ENCODE results near the gene SURF4. TPM values are rescaled to one million over a fixed set of nuclear protein-coding genes. Genes with fewer than 3 reads are reported as not detected.

The SURF4 gene
- total and polyA plus RNA-seq, 4 donors, result 142 to 386 (median 217) TPM

DNA sequence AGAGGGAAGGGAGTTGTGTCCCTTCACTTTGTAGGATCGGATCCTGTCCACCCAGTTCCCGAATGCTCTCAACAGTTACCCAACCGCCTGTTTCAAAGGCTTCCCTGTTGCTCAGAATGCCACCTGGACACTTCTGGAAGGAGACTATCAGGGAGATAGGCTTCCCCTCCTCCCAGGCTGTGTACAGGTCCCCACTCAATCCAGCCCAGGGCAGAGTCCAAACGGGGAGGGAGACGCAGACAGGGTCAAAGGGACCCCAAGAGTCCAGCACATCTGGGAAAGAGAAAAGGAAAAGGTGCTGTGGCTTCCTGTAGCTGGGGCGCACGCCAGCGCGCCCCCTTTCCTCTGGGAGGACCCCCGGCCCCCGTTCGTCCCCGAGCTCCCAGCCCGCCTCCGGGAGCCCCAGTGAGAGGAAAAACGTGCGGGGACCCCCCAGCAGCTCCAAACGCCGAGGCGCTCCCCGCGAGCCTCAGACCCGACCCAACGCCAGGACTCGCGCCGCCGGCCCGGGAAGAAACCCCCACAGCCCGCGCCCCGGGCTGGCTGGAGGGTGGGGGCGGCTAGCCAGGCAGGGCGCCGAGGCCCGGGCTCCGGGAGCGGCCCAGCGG is 640 bp downstream of the SURF4 start:
- H3K9me3 ChIP-seq (ENCODE audit: control insufficient read depth in 4 of 4, low read length in 3 of 4), result no peaks in the 10 kb centered on the region
- H3K4me1 ChIP-seq (ENCODE audit: control insufficient read depth in 4 of 4, insufficient read depth in 4 of 4, low read length in 3 of 4), result peaks cover 18 to 52% (median 40%) of the 10 kb centered on the region in 4 donors
- TF ChIP-seq EGR1 (IDR thresholded peaks at IDR 0.05; ENCODE audit: low read depth in 2 of 2) (no peak), HNF4G (IDR thresholded peaks at IDR 0.05) (peak; percentile 58), YY1 (IDR thresholded peaks at IDR 0.05) (peak; percentile 26), SP1 (IDR thresholded peaks at IDR 0.05) (peak; percentile 30), TAF1 (conservative IDR thresholded peaks at IDR 0.05) (no peak), HNF4A (conservative IDR thresholded peaks at IDR 0.05) (peak; percentile 81 to 83)
- TF ChIP-seq, protein P1, sequence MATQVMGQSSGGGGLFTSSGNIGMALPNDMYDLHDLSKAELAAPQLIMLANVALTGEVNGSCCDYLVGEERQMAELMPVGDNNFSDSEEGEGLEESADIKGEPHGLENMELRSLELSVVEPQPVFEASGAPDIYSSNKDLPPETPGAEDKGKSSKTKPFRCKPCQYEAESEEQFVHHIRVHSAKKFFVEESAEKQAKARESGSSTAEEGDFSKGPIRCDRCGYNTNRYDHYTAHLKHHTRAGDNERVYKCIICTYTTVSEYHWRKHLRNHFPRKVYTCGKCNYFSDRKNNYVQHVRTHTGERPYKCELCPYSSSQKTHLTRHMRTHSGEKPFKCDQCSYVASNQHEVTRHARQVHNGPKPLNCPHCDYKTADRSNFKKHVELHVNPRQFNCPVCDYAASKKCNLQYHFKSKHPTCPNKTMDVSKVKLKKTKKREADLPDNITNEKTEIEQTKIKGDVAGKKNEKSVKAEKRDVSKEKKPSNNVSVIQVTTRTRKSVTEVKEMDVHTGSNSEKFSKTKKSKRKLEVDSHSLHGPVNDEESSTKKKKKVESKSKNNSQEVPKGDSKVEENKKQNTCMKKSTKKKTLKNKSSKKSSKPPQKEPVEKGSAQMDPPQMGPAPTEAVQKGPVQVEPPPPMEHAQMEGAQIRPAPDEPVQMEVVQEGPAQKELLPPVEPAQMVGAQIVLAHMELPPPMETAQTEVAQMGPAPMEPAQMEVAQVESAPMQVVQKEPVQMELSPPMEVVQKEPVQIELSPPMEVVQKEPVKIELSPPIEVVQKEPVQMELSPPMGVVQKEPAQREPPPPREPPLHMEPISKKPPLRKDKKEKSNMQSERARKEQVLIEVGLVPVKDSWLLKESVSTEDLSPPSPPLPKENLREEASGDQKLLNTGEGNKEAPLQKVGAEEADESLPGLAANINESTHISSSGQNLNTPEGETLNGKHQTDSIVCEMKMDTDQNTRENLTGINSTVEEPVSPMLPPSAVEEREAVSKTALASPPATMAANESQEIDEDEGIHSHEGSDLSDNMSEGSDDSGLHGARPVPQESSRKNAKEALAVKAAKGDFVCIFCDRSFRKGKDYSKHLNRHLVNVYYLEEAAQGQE (IDR thresholded peaks at IDR 0.05), result peak; percentile 54
- peak overlapping the region; percentile 92 to 99 for H3K9ac ChIP-seq (ENCODE audit: low read depth in 1 of 2, low read length in 2 of 2)
- H3K27me3 ChIP-seq (ENCODE audit: control insufficient read depth in 4 of 4, insufficient read depth in 4 of 4, low read length in 3 of 4), result no peaks in the 10 kb centered on the region
- peak overlapping the region; percentile 94 for H3K27ac ChIP-seq (ENCODE audit: low read depth in 1 of 2, low read length in 2 of 2)
- H3K4me3 ChIP-seq (ENCODE audit: low read depth in 1 of 3, low read length in 3 of 3), result peak overlapping the region; percentile 63 to 97 (median 96)
- DNase-seq (ENCODE audit: low spot score), result peak; percentile 57
- WGBS, result under 1% methylated on average over 39 of the region's 39 CpGs
- H3K36me3 ChIP-seq (ENCODE audit: control insufficient read depth in 4 of 4, insufficient read depth in 3 of 4, low read depth in 1 of 4, low read length in 3 of 4), result peaks cover 0 to 4% (median 2%) of the 10 kb centered on the region in 4 donors

- peaks cover 21 to 58% (median 46%) of the 10 kb centered on the region in 4 donors for H3K4me1 ChIP-seq (ENCODE audit: control insufficient read depth in 4 of 4, insufficient read depth in 4 of 4, low read length in 3 of 4)
- no peak for DNase-seq (ENCODE audit: low spot score)
- 5% methylated on average over 12 of the region's 12 CpGs for WGBS
Observed at GRCh38 chr9:133374612-133375115, 1.2 kb downstream of the SURF4 start.

DNA sequence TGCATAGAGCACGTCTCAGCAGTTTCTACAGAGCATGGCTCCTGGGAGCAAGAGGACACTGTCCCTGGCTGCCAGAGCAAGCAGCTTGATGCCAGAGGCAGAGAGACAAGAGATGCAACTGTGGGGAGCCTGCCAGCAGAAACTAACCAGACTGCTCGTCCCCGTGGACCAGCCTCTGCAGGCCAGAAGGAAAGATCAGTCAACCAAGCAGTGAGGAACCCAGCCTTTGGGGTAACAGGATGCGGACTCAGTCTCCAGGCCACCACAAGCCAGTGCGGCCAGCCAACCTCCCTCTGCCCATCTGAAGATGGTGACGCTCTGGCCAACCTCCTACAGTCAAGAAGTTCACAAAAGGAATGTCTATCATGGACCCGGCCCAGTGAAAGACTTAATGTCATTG is 3.7 kb downstream of the SURF4 start:
- Histone ChIP-seq H3K9ac (ENCODE audit: low read depth in 1 of 2, low read length in 2 of 2) (no peak overlapping the region), H3K27ac (ENCODE audit: low read depth in 1 of 2, low read length in 2 of 2) (peak overlapping the region in 1 of 2 donors; percentile 51), H3K9me3 (ENCODE audit: control insufficient read depth in 4 of 4, low read length in 3 of 4) (no peaks in the 10 kb centered on the region), H3K4me3 (ENCODE audit: low read depth in 1 of 3, low read length in 3 of 3) (no peak overlapping the region), H3K27me3 (ENCODE audit: control insufficient read depth in 4 of 4, insufficient read depth in 4 of 4, low read length in 3 of 4) (no peaks in the 10 kb centered on the region), H3K4me1 (ENCODE audit: control insufficient read depth in 4 of 4, insufficient read depth in 4 of 4, low read length in 3 of 4) (peaks cover 28 to 80% (median 70%) of the 10 kb centered on the region in 4 donors), H3K36me3 (ENCODE audit: control insufficient read depth in 4 of 4, insufficient read depth in 3 of 4, low read depth in 1 of 4, low read length in 3 of 4) (peaks cover 2 to 11% (median 3%) of the 10 kb centered on the region in 4 donors)
- TF ChIP-seq GABPA (IDR thresholded peaks at IDR 0.05 in 1 of 2, conservative IDR thresholded peaks at IDR 0.05 in 1 of 2), result no peak
- DNase-seq (ENCODE audit: low spot score), result no peak
- 62% methylated on average over 7 of the region's 7 CpGs for WGBS

More at GRCh38 chr9:133374612-133375115, 1.2 kb downstream of the SURF4 start:
- Histone ChIP-seq H3K9ac (ENCODE audit: low read depth in 1 of 2, low read length in 2 of 2) (peak overlapping the region; percentile 92 to 99), H3K4me3 (ENCODE audit: low read depth in 1 of 3, low read length in 3 of 3) (peak overlapping the region; percentile 63 to 97 (median 96)), H3K36me3 (ENCODE audit: control insufficient read depth in 4 of 4, insufficient read depth in 3 of 4, low read depth in 1 of 4, low read length in 3 of 4) (peaks cover 0 to 7% (median 2%) of the 10 kb centered on the region in 4 donors), H3K9me3 (ENCODE audit: control insufficient read depth in 4 of 4, low read length in 3 of 4) (no peaks in the 10 kb centered on the region), H3K27ac (ENCODE audit: low read depth in 1 of 2, low read length in 2 of 2) (peak overlapping the region; percentile 94), H3K27me3 (ENCODE audit: control insufficient read depth in 4 of 4, insufficient read depth in 4 of 4, low read length in 3 of 4) (no peaks in the 10 kb centered on the region)
- TF ChIP-seq RXRA (IDR thresholded peaks at IDR 0.05) (no peak), JUND (IDR thresholded peaks at IDR 0.05) (peak; percentile 49 to 82)
